Liver (tissue), 9 donors: ENCODE results near the gene ZBTB17. TPM values are rescaled to one million over a fixed set of nuclear protein-coding genes. Genes with fewer than 3 reads are reported as not detected.

Experiments used
- DNase-seq: peaks from one replicate; pipeline ENCODE4 v3.0.0-alpha.2; 2017; ENCODE audit warnings: low spot score
- H3K27ac ChIP-seq, 2 donors: one replicate each; pipeline ENCODE4 v1.7.0; 2013; ENCODE audit warnings: inconsistent platforms in 2 of 2, low read length in 2 of 2, control low read depth in 1 of 2, low read depth in 1 of 2, mild to moderate bottlenecking in 1 of 2
- H3K27me3 ChIP-seq, 4 donors: one replicate each; pipeline versions ENCODE4 v1.6.1 to v1.7.0; 2013; ENCODE audit warnings: low read length in 3 of 4, inconsistent platforms in 1 of 4, mild to moderate bottlenecking in 1 of 4, moderate library complexity in 1 of 4; ENCODE audit not compliant: control insufficient read depth in 4 of 4, insufficient read depth in 4 of 4
- H3K36me3 ChIP-seq, 4 donors: one replicate each; pipeline versions ENCODE4 v1.6.1 to v1.7.0; 2013; ENCODE audit warnings: low read length in 3 of 4, mild to moderate bottlenecking in 3 of 4, low read depth in 1 of 4, moderate library complexity in 1 of 4; ENCODE audit not compliant: control insufficient read depth in 4 of 4, insufficient read depth in 3 of 4
- H3K4me1 ChIP-seq, 4 donors: one replicate each; pipeline versions ENCODE4 v1.6.1 to v1.7.0; 2013; ENCODE audit warnings: low read length in 3 of 4, mild to moderate bottlenecking in 3 of 4, moderate library complexity in 1 of 4; ENCODE audit not compliant: control insufficient read depth in 4 of 4, insufficient read depth in 4 of 4
- H3K4me3 ChIP-seq, 3 donors: one replicate each; pipeline versions ENCODE4 v1.6.1 to v1.7.0; 2013; ENCODE audit warnings: low read length in 3 of 3, control low read depth in 1 of 3, low read depth in 1 of 3, mild to moderate bottlenecking in 1 of 3
- H3K9ac ChIP-seq, 2 donors: one replicate each; pipeline ENCODE4 v1.7.0; 2013; ENCODE audit warnings: low read length in 2 of 2, mild to moderate bottlenecking in 2 of 2, moderate library complexity in 2 of 2, control low read depth in 1 of 2, low read depth in 1 of 2
- H3K9me3 ChIP-seq, 4 donors: one replicate each; pipeline versions ENCODE4 v1.6.1 to v1.7.0; 2013; ENCODE audit warnings: low read length in 3 of 4; ENCODE audit not compliant: control insufficient read depth in 4 of 4
- EGR1 ChIP-seq, 2 donors: IDR thresholded peaks; 2 replicates each; pipeline ENCODE4 v1.6.1; 2016 to 2018; ENCODE audit warnings: antibody characterized with exemption in 2 of 2, low read depth in 2 of 2
- FOXA1 ChIP-seq: IDR thresholded peaks from 2 replicates; pipeline ENCODE4 v1.6.1; 2016; ENCODE audit warnings: antibody characterized with exemption
- FOXA2 ChIP-seq: IDR thresholded peaks from 2 replicates; pipeline ENCODE4 v1.6.1; 2016; ENCODE audit warnings: antibody characterized with exemption
- GABPA ChIP-seq, 2 donors: IDR thresholded peaks in 1 of 2; conservative IDR thresholded peaks in 1 of 2; 2 replicates each; pipeline ENCODE4 v1.6.1; 2016; ENCODE audit warnings: antibody characterized with exemption in 2 of 2, mild to moderate bottlenecking in 1 of 2, moderate library complexity in 1 of 2
- HNF4G ChIP-seq: IDR thresholded peaks from 2 replicates; pipeline ENCODE4 v1.6.1; 2016; ENCODE audit warnings: antibody characterized with exemption
- JUND ChIP-seq, 2 donors: IDR thresholded peaks; 2 replicates each; pipeline ENCODE4 v1.6.1; 2016; ENCODE audit warnings: antibody characterized with exemption in 2 of 2
- NR2F2 ChIP-seq: IDR thresholded peaks from 2 replicates; pipeline ENCODE4 v1.6.1; 2016; ENCODE audit warnings: antibody characterized with exemption
- RAD21 ChIP-seq, 2 donors: IDR thresholded peaks; 2 replicates each; pipeline ENCODE4 v1.6.1; 2016; ENCODE audit warnings: antibody characterized with exemption in 2 of 2, mild to moderate bottlenecking in 2 of 2
- RXRA ChIP-seq, 2 donors: IDR thresholded peaks; 2 replicates each; pipeline ENCODE4 v1.6.1; 2017 to 2018; ENCODE audit warnings: antibody characterized with exemption in 2 of 2, mild to moderate bottlenecking in 1 of 2
- TAF1 ChIP-seq: conservative IDR thresholded peaks from 2 replicates; pipeline ENCODE4 v1.6.1; 2016; ENCODE audit warnings: antibody characterized with exemption, mild to moderate bottlenecking
- YY1 ChIP-seq: IDR thresholded peaks from 2 replicates; pipeline ENCODE4 v1.6.1; 2016; ENCODE audit warnings: antibody characterized with exemption, mild to moderate bottlenecking
- WGBS: extraction: QIAGEN DNeasy Blood & Tissue Kit; methylation state at CpG from one replicate; pipeline ENCODE4 v1.1.7; 2013; 5-methylcytosine and 5-hydroxymethylcytosine counted together
- polyA plus RNA-seq, 2 donors: library from polyadenylated mRNA; stranded (reverse) in 1 of 2; unstranded in 1 of 2; fragments of 200-250 nt in 1 of 2; fragments of >200 nt in 1 of 2; fragmentation: Nextera tagmentation in 1 of 2; extraction: Ambion mirVana in 1 of 2; gene quantifications; one replicate each; pipeline versions ENCODE4 v1.2.1 to v1.2.3, GENCODE V29; 2013 to 2015
- total RNA-seq, 2 donors: library from RNA; depleted of rRNA; stranded (reverse); fragments of >200 nt; gene quantifications; one replicate each; pipeline ENCODE4 v1.2.3, GENCODE V29; 2014
- TF ChIP-seq, protein P1 (sequence below): IDR thresholded peaks from 2 replicates; pipeline ENCODE4 v1.6.1; 2016; ENCODE audit warnings: antibody characterized with exemption, mild to moderate bottlenecking
- TF ChIP-seq, protein P2 (sequence below): IDR thresholded peaks from 2 replicates; pipeline ENCODE4 v1.6.1; 2016; ENCODE audit warnings: antibody characterized with exemption
- TF ChIP-seq, protein P3 (sequence below): IDR thresholded peaks from 2 replicates; pipeline ENCODE4 v1.6.1; 2016; ENCODE audit warnings: antibody characterized with exemption
- TF ChIP-seq, protein P4 (sequence below): IDR thresholded peaks from 2 replicates; pipeline ENCODE4 v1.6.1; 2016; ENCODE audit warnings: antibody characterized with exemption
- donor health status: healthy.
- donor health status: healthy.
- donor health status: healthy.
- donor health status: healthy.
- donor health status: healthy.

Gene ZBTB17
- total and polyA plus RNA-seq, 4 donors = 8.9 to 15.1 (median 9.9) TPM

DNA sequence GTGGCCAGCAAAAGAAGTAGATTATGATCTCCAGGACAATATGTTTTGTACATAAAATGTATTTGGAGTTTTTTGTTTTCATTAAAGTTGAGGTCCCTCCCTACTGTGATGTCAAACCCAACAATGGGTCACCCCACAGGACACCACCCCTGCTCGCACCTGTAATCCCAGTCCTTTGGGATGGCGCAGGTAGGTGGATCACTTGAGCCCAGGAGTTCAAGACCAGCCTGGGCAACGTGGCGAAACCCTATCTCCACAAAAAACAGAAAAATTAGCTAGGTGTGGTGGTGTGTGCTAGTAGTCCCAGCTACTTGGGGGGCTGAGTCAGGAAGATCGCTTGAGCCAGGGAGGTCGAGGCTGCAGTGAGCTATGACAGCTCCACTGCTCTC is 9.0 kb downstream of the ZBTB17 start:
- TF ChIP-seq, protein P1, sequence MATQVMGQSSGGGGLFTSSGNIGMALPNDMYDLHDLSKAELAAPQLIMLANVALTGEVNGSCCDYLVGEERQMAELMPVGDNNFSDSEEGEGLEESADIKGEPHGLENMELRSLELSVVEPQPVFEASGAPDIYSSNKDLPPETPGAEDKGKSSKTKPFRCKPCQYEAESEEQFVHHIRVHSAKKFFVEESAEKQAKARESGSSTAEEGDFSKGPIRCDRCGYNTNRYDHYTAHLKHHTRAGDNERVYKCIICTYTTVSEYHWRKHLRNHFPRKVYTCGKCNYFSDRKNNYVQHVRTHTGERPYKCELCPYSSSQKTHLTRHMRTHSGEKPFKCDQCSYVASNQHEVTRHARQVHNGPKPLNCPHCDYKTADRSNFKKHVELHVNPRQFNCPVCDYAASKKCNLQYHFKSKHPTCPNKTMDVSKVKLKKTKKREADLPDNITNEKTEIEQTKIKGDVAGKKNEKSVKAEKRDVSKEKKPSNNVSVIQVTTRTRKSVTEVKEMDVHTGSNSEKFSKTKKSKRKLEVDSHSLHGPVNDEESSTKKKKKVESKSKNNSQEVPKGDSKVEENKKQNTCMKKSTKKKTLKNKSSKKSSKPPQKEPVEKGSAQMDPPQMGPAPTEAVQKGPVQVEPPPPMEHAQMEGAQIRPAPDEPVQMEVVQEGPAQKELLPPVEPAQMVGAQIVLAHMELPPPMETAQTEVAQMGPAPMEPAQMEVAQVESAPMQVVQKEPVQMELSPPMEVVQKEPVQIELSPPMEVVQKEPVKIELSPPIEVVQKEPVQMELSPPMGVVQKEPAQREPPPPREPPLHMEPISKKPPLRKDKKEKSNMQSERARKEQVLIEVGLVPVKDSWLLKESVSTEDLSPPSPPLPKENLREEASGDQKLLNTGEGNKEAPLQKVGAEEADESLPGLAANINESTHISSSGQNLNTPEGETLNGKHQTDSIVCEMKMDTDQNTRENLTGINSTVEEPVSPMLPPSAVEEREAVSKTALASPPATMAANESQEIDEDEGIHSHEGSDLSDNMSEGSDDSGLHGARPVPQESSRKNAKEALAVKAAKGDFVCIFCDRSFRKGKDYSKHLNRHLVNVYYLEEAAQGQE = no peak
- TF ChIP-seq, protein P2, sequence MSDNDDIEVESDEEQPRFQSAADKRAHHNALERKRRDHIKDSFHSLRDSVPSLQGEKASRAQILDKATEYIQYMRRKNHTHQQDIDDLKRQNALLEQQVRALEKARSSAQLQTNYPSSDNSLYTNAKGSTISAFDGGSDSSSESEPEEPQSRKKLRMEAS = no peak
- no peak for TF ChIP-seq NR2F2
- no peak for TF ChIP-seq EGR1 (IDR thresholded peaks at IDR 0.05; ENCODE audit: low read depth in 2 of 2)
- TF ChIP-seq, protein P3, sequence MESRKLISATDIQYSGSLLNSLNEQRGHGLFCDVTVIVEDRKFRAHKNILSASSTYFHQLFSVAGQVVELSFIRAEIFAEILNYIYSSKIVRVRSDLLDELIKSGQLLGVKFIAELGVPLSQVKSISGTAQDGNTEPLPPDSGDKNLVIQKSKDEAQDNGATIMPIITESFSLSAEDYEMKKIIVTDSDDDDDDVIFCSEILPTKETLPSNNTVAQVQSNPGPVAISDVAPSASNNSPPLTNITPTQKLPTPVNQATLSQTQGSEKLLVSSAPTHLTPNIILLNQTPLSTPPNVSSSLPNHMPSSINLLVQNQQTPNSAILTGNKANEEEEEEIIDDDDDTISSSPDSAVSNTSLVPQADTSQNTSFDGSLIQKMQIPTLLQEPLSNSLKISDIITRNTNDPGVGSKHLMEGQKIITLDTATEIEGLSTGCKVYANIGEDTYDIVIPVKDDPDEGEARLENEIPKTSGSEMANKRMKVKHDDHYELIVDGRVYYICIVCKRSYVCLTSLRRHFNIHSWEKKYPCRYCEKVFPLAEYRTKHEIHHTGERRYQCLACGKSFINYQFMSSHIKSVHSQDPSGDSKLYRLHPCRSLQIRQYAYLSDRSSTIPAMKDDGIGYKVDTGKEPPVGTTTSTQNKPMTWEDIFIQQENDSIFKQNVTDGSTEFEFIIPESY = no peak
- no peak for TF ChIP-seq FOXA1
- TF ChIP-seq, protein P4, sequence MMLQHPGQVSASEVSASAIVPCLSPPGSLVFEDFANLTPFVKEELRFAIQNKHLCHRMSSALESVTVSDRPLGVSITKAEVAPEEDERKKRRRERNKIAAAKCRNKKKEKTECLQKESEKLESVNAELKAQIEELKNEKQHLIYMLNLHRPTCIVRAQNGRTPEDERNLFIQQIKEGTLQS = no peak
- TF ChIP-seq GABPA (IDR thresholded peaks at IDR 0.05 in 1 of 2, conservative IDR thresholded peaks at IDR 0.05 in 1 of 2) = no peak
- no peak for TF ChIP-seq RAD21 (IDR thresholded peaks at IDR 0.05)
- no peak for TF ChIP-seq FOXA2
- no peak for TF ChIP-seq TAF1
- TF ChIP-seq HNF4G = no peak
- no peak for TF ChIP-seq JUND (IDR thresholded peaks at IDR 0.05)
- TF ChIP-seq RXRA (IDR thresholded peaks at IDR 0.05) = no peak
- no peak for TF ChIP-seq YY1
- 97% methylated on average over 6 of the region's 6 CpGs for WGBS
- Histone ChIP-seq H3K4me1 (peaks cover 0 to 3% (median 0%) of the 10 kb centered on the region in 4 donors), H3K9me3 (no peaks in the 10 kb centered on the region), H3K27ac (no peak overlapping the region), H3K9ac (no peak overlapping the region), H3K27me3 (no peaks in the 10 kb centered on the region), H3K4me3 (no peak overlapping the region), H3K36me3 (peaks cover 1 to 10% (median 8%) of the 10 kb centered on the region in 4 donors)
- no peak for DNase-seq

DNA sequence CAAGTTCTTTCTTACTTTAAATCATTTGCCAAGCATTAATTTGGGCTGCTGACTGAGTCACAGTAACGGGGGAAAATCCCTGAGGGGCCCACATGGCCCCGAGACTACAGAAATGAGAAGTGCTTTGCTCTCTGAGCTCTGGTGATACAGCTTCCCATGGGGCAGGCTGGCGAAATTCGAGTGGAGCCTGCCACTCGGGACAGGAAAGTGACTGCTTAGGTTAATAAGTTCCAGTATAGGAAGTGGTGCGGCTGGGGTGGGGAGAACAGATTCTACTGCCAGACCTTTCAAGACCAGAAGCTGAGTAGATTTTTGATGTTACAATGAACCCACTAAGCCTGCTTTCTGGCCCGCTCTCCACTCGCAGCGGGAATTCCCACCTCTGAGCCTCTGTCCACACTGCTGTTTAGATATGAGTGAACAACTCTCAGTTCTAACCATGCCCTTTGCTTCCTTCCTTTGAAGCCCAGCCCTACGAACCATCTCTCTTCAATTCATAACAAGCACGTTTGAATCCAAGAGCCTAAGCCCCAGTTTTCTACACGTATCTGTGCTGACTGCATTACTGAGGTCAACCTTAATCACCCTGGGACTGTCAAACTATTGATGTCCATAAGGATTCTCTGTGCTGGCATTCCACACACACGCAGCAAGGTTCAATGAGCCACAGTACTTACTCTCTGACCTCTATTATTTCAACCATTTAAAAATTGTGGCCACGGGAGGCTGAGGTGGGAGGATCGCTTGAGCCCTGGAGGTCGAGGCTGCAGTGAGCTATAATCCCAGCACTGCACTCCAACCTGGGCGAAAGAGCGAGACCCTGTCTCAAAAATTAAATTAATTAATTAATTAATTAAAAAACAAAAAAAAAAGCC is 9.6 kb downstream of the ZBTB17 start:
- H3K4me3 ChIP-seq = no peak overlapping the region
- peak overlapping the region in 1 of 2 donors; percentile 13 for H3K9ac ChIP-seq
- peaks cover 0 to 8% (median 7%) of the 10 kb centered on the region in 4 donors for H3K36me3 ChIP-seq

More for the DNA sequence above, 9.6 kb downstream of the ZBTB17 start:
- Histone ChIP-seq H3K27ac (no peak overlapping the region), H3K27me3 (no peaks in the 10 kb centered on the region), H3K9me3 (no peaks in the 10 kb centered on the region), H3K4me1 (peaks cover 0 to 3% (median 0%) of the 10 kb centered on the region in 4 donors)
- no peak for TF ChIP-seq FOXA2
- TF ChIP-seq, protein P1 = no peak
- DNase-seq = no peak
- 74% methylated on average over 18 of the region's 18 CpGs for WGBS
